ENCODE data around the gene FBXO46.

FBXO46 gene

GRCh38 chr19:45682117-45682516 lies 48.6 kb downstream of the FBXO46 start:
- no peak for DNase-seq (ENCODE audit: low read depth)

- DNase-seq (ENCODE audit: low read depth): peak; percentile 73
These were observed 49.2 kb downstream of the FBXO46 start for GRCh38 chr19:45681391-45682015.

GRCh38 chr19:45677351-45678230 lies 53.1 kb downstream of the FBXO46 start:
- DNase-seq (ENCODE audit: low read depth): peak; percentile 42

- DNase-seq (ENCODE audit: low read depth): no peak
These were observed 53.8 kb downstream of the FBXO46 start for GRCh38 chr19:45676851-45677263.

DNA sequence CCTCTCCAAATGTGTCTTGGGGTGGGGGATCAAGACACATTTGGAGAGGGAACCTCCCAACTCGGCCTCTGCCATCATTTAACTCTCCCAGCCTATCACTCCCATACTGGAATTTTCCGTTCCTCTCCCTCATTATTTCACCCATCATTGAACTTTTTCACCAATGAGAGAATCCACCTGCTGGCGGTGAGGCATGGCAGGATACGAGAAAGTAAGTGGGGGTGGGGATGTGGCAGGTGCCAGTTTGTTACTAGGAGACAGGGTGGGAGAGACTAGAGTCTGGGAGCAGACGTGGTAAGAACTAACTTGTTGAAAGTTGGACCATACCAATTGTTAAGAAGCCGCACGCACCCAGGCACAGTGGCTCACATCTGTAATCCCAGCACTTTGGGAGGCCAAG lies 55.8 kb downstream of the FBXO46 start:
- DNase-seq (ENCODE audit: low read depth): no peak

GRCh38 chr19:45670670-45671453 lies 59.8 kb downstream of the FBXO46 start:
- peak; percentile 44 for DNase-seq (ENCODE audit: low read depth)

GRCh38 chr19:45668342-45668871 lies 62.3 kb downstream of the FBXO46 start:
- DNase-seq (ENCODE audit: low read depth): no peak

DNA sequence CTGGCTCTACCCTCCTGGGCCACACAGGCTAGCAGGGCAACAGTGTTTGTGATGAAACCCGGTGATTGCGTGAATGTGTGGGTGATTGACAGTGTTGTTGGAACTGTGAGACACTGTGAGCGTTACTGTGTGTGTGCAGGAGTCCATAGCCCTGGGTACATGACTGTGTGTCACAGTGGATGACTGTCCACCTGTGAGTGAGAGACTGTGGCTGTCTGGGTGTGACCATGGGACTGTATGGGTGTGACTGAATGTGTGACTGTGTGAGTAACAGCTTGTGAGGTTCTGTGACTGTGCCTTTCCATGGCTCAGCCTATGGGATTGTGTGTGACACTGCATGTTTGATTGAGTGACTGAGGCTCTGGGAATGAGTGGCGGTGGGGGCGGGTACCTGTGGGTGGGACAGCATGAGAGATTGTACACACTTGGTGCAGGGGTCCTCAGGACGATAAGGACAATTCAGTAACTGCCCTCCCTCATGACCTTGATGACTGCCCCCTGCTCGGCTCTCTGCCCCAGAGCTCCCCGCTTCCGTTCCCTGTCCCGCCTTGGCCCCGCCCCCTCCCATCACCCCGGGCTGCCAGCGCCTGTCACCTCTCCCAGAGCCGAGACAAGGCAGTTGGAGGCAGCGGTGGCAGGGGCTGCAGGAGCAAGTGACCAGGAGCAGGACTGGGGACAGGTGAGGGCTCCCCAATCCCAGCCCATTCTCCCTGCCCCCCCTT lies 62.9 kb downstream of the FBXO46 start, which contains the start of gene GIPR:
GIPR (plus strand) TSS at position 602 of the 722 bp plus-strand sequence. CDS start 1,300 bp downstream, outside the sequence.
- no peak for DNase-seq (ENCODE audit: low read depth)

- DNase-seq (ENCODE audit: low read depth): no peak
These were observed 66.1 kb downstream of the FBXO46 start for GRCh38 chr19:45664575-45664974.

DNA sequence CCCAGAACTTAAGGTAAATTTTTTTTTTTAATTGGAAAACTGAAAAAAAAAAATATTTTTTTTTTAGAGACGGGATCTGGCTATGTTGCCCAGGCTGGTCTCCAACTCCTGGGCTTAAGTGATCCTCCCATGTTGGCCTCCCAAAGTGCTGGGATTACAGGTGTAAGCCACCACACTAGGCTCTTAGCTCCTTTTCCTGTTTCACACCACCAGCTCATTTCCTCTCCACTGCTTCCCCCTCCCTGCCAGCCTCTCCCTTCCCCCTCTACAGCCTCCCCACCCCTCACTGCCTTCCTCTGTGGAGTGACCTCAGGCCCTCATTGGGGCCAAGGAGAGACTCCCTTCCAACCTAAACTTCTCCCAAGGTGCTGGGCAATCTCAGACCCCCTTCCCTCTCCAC lies 66.9 kb downstream of the FBXO46 start:
- no peak for DNase-seq (ENCODE audit: low read depth)

GRCh38 chr19:45660636-45661035 lies 70.1 kb downstream of the FBXO46 start:
- DNase-seq (ENCODE audit: low read depth): no peak

All from stimulated activated CD8-positive, alpha-beta memory T cell treated with anti-CD3 and anti-CD28 coated beads, Interleukin-15, amount 100 ng/mL, for 24 hours (primary cell).